Mesenchymal stem cell (in vitro differentiated cells and primary cell): ENCODE results near the gene HCK.

ENCODE experiments used
- DNase-seq: peaks from one replicate; pipeline ENCODE4 v3.0.0-alpha.2; 2013
- H2AFZ ChIP-seq: one replicate; pipeline ENCODE4 v1.6.1; 2013; ENCODE audit warnings: low read depth, mild to moderate bottlenecking, control low read depth, inconsistent platforms, low read length, moderate library complexity
- H2AK5ac ChIP-seq: 2 replicates; pipeline ENCODE4 v1.6.1; 2013; ENCODE audit warnings: low read length, moderate library complexity, mild to moderate bottlenecking, inconsistent platforms; ENCODE audit not compliant: severe bottlenecking
- H2BK120ac ChIP-seq: one replicate; pipeline ENCODE4 v1.6.1; 2013; ENCODE audit warnings: low read depth, mild to moderate bottlenecking, inconsistent platforms, low read length, moderate library complexity
- H2BK12ac ChIP-seq, 2 experiments: one replicate each; pipeline ENCODE4 v1.6.1; 2013; ENCODE audit warnings: inconsistent platforms in 2 of 2, low read length in 2 of 2, mild to moderate bottlenecking in 2 of 2, moderate library complexity in 2 of 2, control low read depth in 1 of 2
- H2BK15ac ChIP-seq: one replicate; pipeline ENCODE4 v1.6.1; 2013; ENCODE audit warnings: mild to moderate bottlenecking, low read depth, inconsistent platforms; ENCODE audit not compliant: poor library complexity, severe bottlenecking
- H2BK5ac ChIP-seq: 2 replicates; pipeline ENCODE4 v1.6.1; 2013; ENCODE audit warnings: low read depth, mild to moderate bottlenecking, low read length, control low read depth, inconsistent platforms; ENCODE audit not compliant: poor library complexity, severe bottlenecking
- H3K14ac ChIP-seq, 2 experiments: one replicate each; pipeline ENCODE4 v1.6.1; 2013; ENCODE audit warnings: inconsistent platforms in 2 of 2, low read length in 2 of 2, control low read depth in 1 of 2, mild to moderate bottlenecking in 1 of 2, moderate library complexity in 1 of 2
- H3K18ac ChIP-seq, 2 experiments: one replicate each; pipeline ENCODE4 v1.6.1; 2013; ENCODE audit warnings: inconsistent platforms in 2 of 2, low read length in 2 of 2, control low read depth in 1 of 2, low read depth in 1 of 2, mild to moderate bottlenecking in 1 of 2
- H3K23ac ChIP-seq, 2 experiments: one replicate each; pipeline ENCODE4 v1.6.1; 2013; ENCODE audit warnings: inconsistent platforms in 2 of 2, low read length in 2 of 2, mild to moderate bottlenecking in 2 of 2, moderate library complexity in 2 of 2, control low read depth in 1 of 2
- H3K27ac ChIP-seq: 2 replicates; pipeline ENCODE4 v1.5.1; 2013; ENCODE audit warnings: mild to moderate bottlenecking, moderate library complexity, low read length, control low read depth, inconsistent platforms; ENCODE audit not compliant: poor library complexity, severe bottlenecking
- H3K27me3 ChIP-seq, 2 experiments: 2 replicates each; pipeline versions ENCODE4 v1.6.1 to v1.7.0; 2013; ENCODE audit warnings: low read length in 2 of 2, mild to moderate bottlenecking in 2 of 2, moderate library complexity in 2 of 2, control low read depth in 1 of 2, inconsistent platforms in 1 of 2; ENCODE audit not compliant: control insufficient read depth in 1 of 2, insufficient read depth in 1 of 2
- H3K36me3 ChIP-seq, 2 experiments: 2 replicates each; pipeline versions ENCODE4 v1.6.1 to v1.7.0; 2013; ENCODE audit warnings: low read length in 2 of 2, control low read depth in 1 of 2, inconsistent platforms in 1 of 2, low read depth in 1 of 2, mild to moderate bottlenecking in 1 of 2; ENCODE audit not compliant: insufficient read depth in 2 of 2, control insufficient read depth in 1 of 2
- H3K4ac ChIP-seq, 2 experiments: one replicate each; pipeline ENCODE4 v1.6.1; 2013; ENCODE audit warnings: inconsistent platforms in 2 of 2, low read length in 2 of 2, mild to moderate bottlenecking in 2 of 2, moderate library complexity in 2 of 2, control low read depth in 1 of 2, low read depth in 1 of 2
- H3K4me1 ChIP-seq: 2 replicates; pipeline ENCODE4 v1.6.1; 2013; ENCODE audit warnings: low read depth, low read length, control low read depth; ENCODE audit not compliant: control insufficient read depth, insufficient read depth
- H3K4me2 ChIP-seq: 2 replicates; pipeline ENCODE4 v1.6.1; 2013; ENCODE audit warnings: low read length, mild to moderate bottlenecking, inconsistent platforms; ENCODE audit not compliant: poor library complexity, severe bottlenecking
- H3K4me3 ChIP-seq, 2 experiments: 2 replicates each; pipeline versions ENCODE4 v1.5.1 to v1.7.0; 2013; ENCODE audit warnings: low read length in 2 of 2, mild to moderate bottlenecking in 2 of 2, control low read depth in 1 of 2, low read depth in 1 of 2; ENCODE audit not compliant: insufficient read depth in 1 of 2
- H3K79me1 ChIP-seq: replicated peaks from 2 replicates; pipeline ENCODE4 v1.6.1; 2013; ENCODE audit warnings: mild to moderate bottlenecking, control low read depth, low read length, inconsistent platforms; ENCODE audit not compliant: poor library complexity, severe bottlenecking
- H3K9ac ChIP-seq: 2 replicates; pipeline ENCODE4 v1.7.0; 2013; ENCODE audit warnings: mild to moderate bottlenecking, low read length, moderate library complexity
- H3K9me3 ChIP-seq: 2 replicates; pipeline ENCODE4 v1.7.0; 2013; ENCODE audit warnings: mild to moderate bottlenecking, low read length; ENCODE audit not compliant: control insufficient read depth
- H4K8ac ChIP-seq: one replicate; pipeline ENCODE4 v1.6.1; 2013; ENCODE audit warnings: inconsistent platforms, mild to moderate bottlenecking, low read length, moderate library complexity
- H4K91ac ChIP-seq: one replicate; pipeline ENCODE4 v1.6.1; 2013; ENCODE audit warnings: mild to moderate bottlenecking, low read length, inconsistent platforms
- WGBS: methylation state at CpG from one replicate; pipeline ENCODE4 v1.1.7; 2013; ENCODE audit warnings: mixed read lengths; 5-methylcytosine and 5-hydroxymethylcytosine counted together

HCK gene

DNA sequence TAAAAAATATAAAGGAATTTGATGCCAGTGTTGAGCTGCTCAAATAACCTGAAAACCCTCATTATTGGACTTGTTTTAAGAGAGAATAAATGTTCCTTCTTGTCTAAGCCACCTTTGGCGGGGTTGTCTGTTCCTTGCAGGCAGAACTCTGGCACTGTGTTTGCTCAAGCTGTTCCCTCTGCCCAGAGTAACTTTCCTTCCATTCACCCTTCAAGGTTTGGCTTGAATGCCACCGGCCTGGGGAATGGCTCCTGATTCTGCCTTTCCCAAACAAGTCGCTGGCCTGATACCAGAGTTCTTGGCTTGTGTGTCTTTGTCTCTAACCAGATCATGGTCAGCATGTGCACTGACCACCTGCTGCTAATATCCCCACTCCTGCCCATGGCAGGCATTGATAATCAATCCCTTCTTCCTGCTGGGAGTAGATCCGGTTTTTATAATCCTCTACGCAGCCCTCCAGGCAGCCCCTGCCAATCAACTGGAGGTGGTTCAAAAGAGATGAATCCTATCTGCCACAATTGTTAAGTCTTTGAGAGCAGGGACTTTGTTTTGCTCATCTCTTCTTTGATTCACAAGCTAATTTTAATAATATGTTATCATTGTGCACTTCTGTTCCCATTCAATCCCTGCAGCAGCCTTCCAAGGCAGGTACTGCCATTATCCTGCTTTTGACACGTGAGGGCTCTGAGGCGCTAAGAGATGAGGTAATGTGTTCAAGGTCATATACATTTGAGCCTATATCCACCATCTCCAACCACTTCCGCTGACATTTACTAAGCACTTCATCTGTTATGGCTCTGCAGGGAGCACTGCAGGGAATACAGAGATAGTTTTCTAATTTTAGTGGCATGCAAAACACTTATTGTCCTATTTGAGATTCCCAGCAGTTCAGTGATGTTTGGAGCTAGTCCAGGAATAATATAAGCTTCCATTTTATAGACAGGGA lies 44.9 kb upstream of the HCK start:
- H3K4me1 ChIP-seq, result peaks cover 8% of the 10 kb centered on the region
- H2AFZ ChIP-seq, result no peak overlapping the region
- no peak overlapping the region for H2BK120ac ChIP-seq
- no peak overlapping the region for H3K4me3 ChIP-seq
- H4K91ac ChIP-seq, result no peak overlapping the region
- H3K9me3 ChIP-seq, result no peaks in the 10 kb centered on the region
- H3K27ac ChIP-seq, result no peak overlapping the region
- H3K9ac ChIP-seq, result no peak overlapping the region
- H2BK15ac ChIP-seq, result no peak overlapping the region
- H2AK5ac ChIP-seq, result no peak overlapping the region
- H3K4ac ChIP-seq, result no peak overlapping the region
- H3K23ac ChIP-seq, result no peak overlapping the region
- 63% methylated on average over 8 of the region's 8 CpGs for WGBS
- H4K8ac ChIP-seq, result no peak overlapping the region
- H3K36me3 ChIP-seq, result no peaks in the 10 kb centered on the region
- H3K27me3 ChIP-seq, result peaks cover 66 to 67% of the 10 kb centered on the region in 2 experiments
- no peak overlapping the region for H2BK12ac ChIP-seq
- no peak overlapping the region for H3K4me2 ChIP-seq
- DNase-seq, result no peak
- no peaks in the 10 kb centered on the region for H3K79me1 ChIP-seq
- H3K18ac ChIP-seq, result no peak overlapping the region
- H3K14ac ChIP-seq, result no peak overlapping the region
- no peak overlapping the region for H2BK5ac ChIP-seq

DNA sequence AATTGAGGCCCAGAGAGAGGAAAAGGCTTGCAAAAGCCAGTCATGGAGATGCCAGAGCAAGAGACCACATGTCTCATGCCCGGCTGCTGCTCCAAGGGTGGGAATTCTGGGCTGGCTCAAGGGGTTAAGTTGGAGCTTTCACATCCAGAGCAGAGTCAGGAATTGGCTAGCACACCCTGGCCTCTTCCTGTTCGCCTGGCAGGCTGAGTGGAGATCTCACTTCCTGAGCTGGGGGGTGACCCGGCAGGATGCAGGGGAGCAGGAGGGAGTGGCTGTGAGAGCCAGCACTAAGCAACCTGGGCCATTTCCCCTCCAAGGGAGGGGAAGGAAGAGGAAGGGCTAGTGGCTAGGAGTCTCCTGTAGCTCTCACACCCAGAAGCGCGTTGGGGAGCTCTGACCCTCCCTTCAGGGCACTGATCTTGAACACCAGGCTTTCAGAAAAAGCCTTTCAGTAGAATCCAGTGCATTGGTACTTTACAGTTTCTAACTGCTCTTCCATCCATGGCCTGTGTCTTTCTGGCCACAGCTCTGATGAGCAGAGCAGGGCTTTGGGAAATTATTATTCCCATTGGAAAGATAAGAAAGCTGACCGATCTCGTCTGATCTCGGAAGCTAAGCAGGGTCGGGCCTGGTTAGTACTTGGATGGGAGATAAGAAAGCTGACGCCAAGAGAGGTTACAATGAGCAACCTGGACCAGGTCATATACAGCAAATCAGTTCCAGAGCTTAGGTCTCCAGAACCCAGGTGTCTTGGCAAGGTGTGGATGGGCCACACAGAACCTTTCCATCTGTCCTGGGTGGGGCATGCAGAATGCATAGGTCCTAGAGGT lies 44.0 kb upstream of the HCK start:
- no peak for DNase-seq
- Histone ChIP-seq H3K9me3 (no peaks in the 10 kb centered on the region), H2BK12ac (no peak overlapping the region), H3K27me3 (peaks cover 66 to 68% of the 10 kb centered on the region in 2 experiments), H3K4me2 (no peak overlapping the region), H4K91ac (no peak overlapping the region), H2AK5ac (no peak overlapping the region), H3K23ac (no peak overlapping the region), H2BK5ac (no peak overlapping the region), H3K27ac (no peak overlapping the region), H3K4me3 (no peak overlapping the region), H2AFZ (no peak overlapping the region), H3K14ac (no peak overlapping the region), H3K18ac (no peak overlapping the region), H3K4me1 (peaks cover 8% of the 10 kb centered on the region), H3K9ac (no peak overlapping the region), H3K79me1 (no peaks in the 10 kb centered on the region), H2BK120ac (no peak overlapping the region), H3K36me3 (no peaks in the 10 kb centered on the region), H3K4ac (no peak overlapping the region), H2BK15ac (no peak overlapping the region), H4K8ac (no peak overlapping the region)
- WGBS, result 50% methylated on average over 10 of the region's 10 CpGs

- no peaks in the 10 kb centered on the region for H3K36me3 ChIP-seq
- no peak overlapping the region for H2BK120ac ChIP-seq
- no peak overlapping the region for H3K9ac ChIP-seq
- H4K91ac ChIP-seq, result no peak overlapping the region
- no peak overlapping the region for H2AFZ ChIP-seq
- no peak overlapping the region for H3K4me3 ChIP-seq
- no peak overlapping the region for H3K18ac ChIP-seq
- no peak overlapping the region for H3K4ac ChIP-seq
- no peak overlapping the region for H4K8ac ChIP-seq
- peaks cover 65 to 69% of the 10 kb centered on the region in 2 experiments for H3K27me3 ChIP-seq
- no peak overlapping the region for H2BK15ac ChIP-seq
- no peaks in the 10 kb centered on the region for H3K79me1 ChIP-seq
- no peak overlapping the region for H3K14ac ChIP-seq
- 74% methylated on average over 6 of the region's 7 CpGs for WGBS
- no peaks in the 10 kb centered on the region for H3K9me3 ChIP-seq
- H2BK5ac ChIP-seq, result no peak overlapping the region
- DNase-seq, result no peak
- H2BK12ac ChIP-seq, result no peak overlapping the region
- H3K4me1 ChIP-seq, result peaks cover 8% of the 10 kb centered on the region
- no peak overlapping the region for H3K27ac ChIP-seq
- H2AK5ac ChIP-seq, result no peak overlapping the region
- no peak overlapping the region for H3K4me2 ChIP-seq
- no peak overlapping the region for H3K23ac ChIP-seq
These were observed 42.5 kb upstream of the HCK start for GRCh38 chr20:32009564-32009963.

GRCh38 chr20:32010101-32010500 lies 41.9 kb upstream of the HCK start, which contains the start of gene CCM2L:
Gene CCM2L (plus strand): TSS chr20:32010438. CDS start chr20:32010455, 17 bp downstream.
- Histone ChIP-seq H3K23ac (no peak within 1 kb of the TSS), H2AFZ (no peak within 1 kb of the TSS), H2AK5ac (no peak within 1 kb of the TSS), H3K27me3 (peaks cover 65 to 69% of the 10 kb centered on the region in 2 experiments), H3K36me3 (no peaks in the 10 kb centered on the region), H3K4me1 (peaks cover 8% of the 10 kb centered on the region), H2BK12ac (no peak within 1 kb of the TSS), H3K4me3 (no peak within 1 kb of the TSS), H2BK5ac (no peak within 1 kb of the TSS), H2BK120ac (no peak within 1 kb of the TSS), H3K27ac (no peak within 1 kb of the TSS), H4K8ac (no peak within 1 kb of the TSS), H4K91ac (no peak within 1 kb of the TSS), H3K4me2 (no peak within 1 kb of the TSS), H3K18ac (no peak within 1 kb of the TSS), H3K9me3 (no peaks in the 10 kb centered on the region), H2BK15ac (no peak within 1 kb of the TSS), H3K9ac (no peak within 1 kb of the TSS), H3K79me1 (no peaks in the 10 kb centered on the region), H3K4ac (no peak within 1 kb of the TSS), H3K14ac (no peak within 1 kb of the TSS)
- 68% methylated on average over 2 of the region's 2 CpGs for WGBS
- no peak for DNase-seq
